Right cardiac atrium (tissue), 5 donors: ENCODE results near the gene LRRC37B. TPM values are rescaled to one million over a fixed set of nuclear protein-coding genes. Genes with fewer than 3 reads are reported as not detected.
"Not testable (repeated sequence)": the region's sequence is repeated elsewhere in the genome, so short reads cannot be mapped to it uniquely, and the experiment has no call there.

Source experiments
- ATAC-seq, 2 donors: fragments of 200-7000 bp; cut with Tn5 transposase; one replicate each; pipeline versions ENCODE4 v1.8.0 to v1.9.1; 2020; ENCODE audit warnings: moderate library complexity in 2 of 2, mild to moderate bottlenecking in 1 of 2
- DNase-seq, 3 donors: peaks; one replicate each; pipeline ENCODE4 v3.0.0-alpha.2; 2020
- H3K27ac ChIP-seq: one replicate; pipeline ENCODE4 v1.5.1; 2013; ENCODE audit warnings: mild to moderate bottlenecking, low read length, control low read depth, moderate library complexity
- H3K27me3 ChIP-seq: one replicate; pipeline ENCODE4 v1.6.1; 2013; ENCODE audit not compliant: control insufficient read depth, insufficient read depth
- H3K4me1 ChIP-seq: one replicate; pipeline ENCODE4 v1.6.1; 2013; ENCODE audit warnings: low read length; ENCODE audit not compliant: control insufficient read depth, insufficient read depth
- H3K4me3 ChIP-seq: one replicate; pipeline ENCODE4 v1.5.1; 2013; ENCODE audit warnings: low read length, control low read depth
- H3K9me3 ChIP-seq: one replicate; pipeline ENCODE4 v1.6.1; 2013; ENCODE audit warnings: low read length; ENCODE audit not compliant: control insufficient read depth
- WGBS: extraction: QIAGEN DNeasy Blood & Tissue Kit; methylation state at CpG from one replicate; pipeline ENCODE4 v1.1.7; 2013; 5-methylcytosine and 5-hydroxymethylcytosine counted together
- intact Hi-C, 4 donors: fragments of 100-400 bp; cut with DNase I; formaldehyde crosslinking; loops; one replicate each; pipeline versions ENCODE4 v1.11.0 to v1.14.0; 2022 to 2023
- polyA plus RNA-seq: library from polyadenylated mRNA; stranded (reverse); fragments of 200-250 nt; gene quantifications from one replicate; pipeline ENCODE4 v1.2.3, GENCODE V29; 2013
- total RNA-seq, 4 donors: library from RNA; stranded (reverse); fragmentation: NEBNext Ultra II Directional; extraction: Animal tissue kit (Norgen Biotek cat#: 25700); gene quantifications; one replicate each; pipeline ENCODE4 v1.2.1, GENCODE V29; 2021
- donor health status: healthy with polysubstance abuse.
- donor health status: DM: no; HTN: yes; CAD: no.
- donor health status: DM: no; HTN: no; CAD: no.
- donor health status: DM: no; HTN: yes; CAD: no; lungs with severe emphysema.
- donor health status: DM: yes; HTN: yes; CAD: no.

Gene LRRC37B
- total and polyA plus RNA-seq, 5 donors = 3.7 to 7.2 (median 4.4) TPM

DNA sequence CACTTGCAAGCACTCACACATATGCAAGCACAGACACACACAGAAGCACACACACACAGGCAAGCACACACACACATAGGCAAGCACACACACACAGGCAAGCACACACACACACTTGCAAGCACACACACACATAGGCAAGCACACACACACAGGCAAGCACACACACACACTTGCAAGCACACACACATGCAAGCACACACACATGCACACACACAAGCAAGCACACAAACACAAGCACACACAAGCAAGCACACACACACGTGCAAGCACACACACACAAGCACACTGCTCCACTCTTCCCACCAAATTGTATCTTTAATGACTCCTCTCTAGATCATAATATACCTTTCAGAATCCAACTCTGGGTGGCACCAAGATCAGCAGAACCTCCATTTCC is 84.9 kb downstream of the LRRC37B start:
- DNase-seq, H3K4me3 ChIP-seq, H3K27me3 ChIP-seq, H3K9me3 ChIP-seq, H3K4me1 ChIP-seq, ATAC-seq, intact Hi-C loops, H3K27ac ChIP-seq: not testable (repeated sequence)
- WGBS = 85% methylated on average over 1 of the region's 1 CpG

DNA sequence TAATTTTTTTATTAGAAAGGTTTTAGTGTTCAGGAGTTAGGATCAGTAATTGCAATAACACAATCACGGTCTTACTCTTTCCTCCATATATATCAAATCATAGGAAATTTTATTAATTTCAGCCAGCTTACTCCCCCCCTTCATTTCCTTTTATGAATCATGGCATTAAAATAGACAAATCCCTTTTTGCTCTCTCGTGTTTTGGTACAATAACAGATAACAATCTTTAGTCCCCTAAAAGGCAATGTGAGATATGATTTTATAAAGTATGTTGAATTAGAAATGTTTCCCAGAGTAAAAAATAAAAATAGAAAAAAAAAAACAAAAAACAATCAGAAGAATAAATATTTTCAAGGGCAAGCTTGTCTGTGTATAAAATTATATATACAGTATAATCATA is 92.5 kb downstream of the LRRC37B start:
- intact Hi-C loops = no loop called here
- H3K4me3 ChIP-seq = no peak overlapping the region
- no peak for DNase-seq
- no peaks in the 10 kb centered on the region for H3K27me3 ChIP-seq
- no peaks in the 10 kb centered on the region for H3K9me3 ChIP-seq
- no peak overlapping the region for H3K27ac ChIP-seq
- 48% methylated on average over 2 of the region's 2 CpGs for WGBS
- peaks cover 2% of the 10 kb centered on the region for H3K4me1 ChIP-seq
- no peak for ATAC-seq

- H3K4me1 ChIP-seq, H3K27me3 ChIP-seq, H3K27ac ChIP-seq, intact Hi-C loops, DNase-seq, ATAC-seq, H3K9me3 ChIP-seq, H3K4me3 ChIP-seq: not testable (repeated sequence)
- 94% methylated on average over 8 of the region's 8 CpGs for WGBS
These were observed 93.1 kb downstream of the LRRC37B start for GRCh38 chr17:32100323-32100722.

- H3K27me3 ChIP-seq = no peaks in the 10 kb centered on the region
- H3K27ac ChIP-seq = no peak overlapping the region
- ATAC-seq (peak in 1 of 2 donors; percentile 51), DNase-seq (no peak)
- H3K4me3 ChIP-seq = no peak overlapping the region
- H3K4me1 ChIP-seq = peaks cover 2% of the 10 kb centered on the region
- H3K9me3 ChIP-seq = no peaks in the 10 kb centered on the region
- WGBS = 74% methylated on average over 8 of the region's 8 CpGs
- intact Hi-C loops = no loop called here
These were observed 93.9 kb downstream of the LRRC37B start for GRCh38 chr17:32100971-32101631.

GRCh38 chr17:32102172-32102571 is 95.0 kb downstream of the LRRC37B start:
- Histone ChIP-seq H3K9me3 (no peaks in the 10 kb centered on the region), H3K27ac (no peak overlapping the region), H3K27me3 (no peaks in the 10 kb centered on the region), H3K4me3 (no peak overlapping the region), H3K4me1 (peaks cover 2% of the 10 kb centered on the region)
- intact Hi-C loops = no loop called here
- ATAC-seq (no peak), DNase-seq (no peak)
- 91% methylated on average over 5 of the region's 5 CpGs for WGBS

DNA sequence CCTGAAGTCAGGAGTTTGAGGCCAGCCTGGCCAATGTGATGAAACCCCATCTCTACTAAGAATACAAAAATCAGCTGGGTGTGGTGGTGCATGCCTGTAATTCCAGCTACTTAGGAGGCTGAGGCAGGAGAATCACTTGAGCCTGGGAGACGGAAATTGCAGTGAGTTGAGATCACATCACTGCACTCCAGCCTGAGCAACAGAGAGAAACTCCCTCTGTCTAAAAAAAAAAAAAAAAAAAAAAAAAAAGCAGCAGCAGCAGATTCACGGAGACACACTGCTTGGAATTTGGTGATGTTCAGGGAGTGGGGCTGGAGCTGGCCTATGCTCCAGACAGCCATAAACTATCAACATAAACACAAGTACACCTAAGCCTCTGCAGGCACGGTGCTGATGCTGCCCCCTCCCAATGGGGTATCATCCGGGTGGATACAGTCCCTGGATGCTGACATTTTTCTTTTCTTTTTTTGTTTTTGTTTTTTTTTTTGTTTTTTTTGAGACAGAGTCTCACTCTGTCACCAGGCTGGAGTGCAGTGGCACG is 95.5 kb downstream of the LRRC37B start:
- no peak overlapping the region for H3K4me3 ChIP-seq
- ATAC-seq (no peak), DNase-seq (no peak)
- H3K27me3 ChIP-seq = no peaks in the 10 kb centered on the region
- H3K27ac ChIP-seq = no peak overlapping the region
- H3K4me1 ChIP-seq = peaks cover 2% of the 10 kb centered on the region
- WGBS = 77% methylated on average over 5 of the region's 5 CpGs
- intact Hi-C loops = no loop called here
- H3K9me3 ChIP-seq = no peaks in the 10 kb centered on the region

Other genes with a start within 250 kb of the LRRC37B start
- 10 to 100 TPM; 42.9 to 56.1 (median 46.0) TPM for gene COPRS, start 148.1 kb upstream of the LRRC37B start, total RNA-seq
- gene COPRS, start 148.1 kb upstream of the LRRC37B start, polyA plus RNA-seq = 57.9 TPM
- 10 to 100 TPM; 25.2 to 34.5 (median 31.5) TPM for gene UTP6, start 105.7 kb upstream of the LRRC37B start, total RNA-seq
- 24.4 TPM for gene UTP6, start 105.7 kb upstream of the LRRC37B start, polyA plus RNA-seq
- 10 to 100 TPM; 15.3 to 17.3 (median 15.9) TPM for gene SUZ12, start 70.4 kb upstream of the LRRC37B start, total RNA-seq
- gene SUZ12, start 70.4 kb upstream of the LRRC37B start, polyA plus RNA-seq = 6.6 TPM
- 10 to 100 TPM; 51.4 to 69.3 (median 54.5) TPM for gene RHOT1, start 135.1 kb downstream of the LRRC37B start, total RNA-seq
- gene RHOT1, start 135.1 kb downstream of the LRRC37B start, polyA plus RNA-seq = 50.9 TPM